Stimulated activated CD8-positive, alpha-beta memory T cell treated with anti-CD3 and anti-CD28 coated beads, Interleukin-15, amount 100 ng/mL, for 48 hours (primary cell): ENCODE data around the gene GPX3.

Experiments
- DNase-seq, 2 donors: peaks; one replicate each; pipeline ENCODE4 v3.0.0-alpha.2; 2020; ENCODE audit warnings: low read depth in 2 of 2

GPX3 gene

DNA sequence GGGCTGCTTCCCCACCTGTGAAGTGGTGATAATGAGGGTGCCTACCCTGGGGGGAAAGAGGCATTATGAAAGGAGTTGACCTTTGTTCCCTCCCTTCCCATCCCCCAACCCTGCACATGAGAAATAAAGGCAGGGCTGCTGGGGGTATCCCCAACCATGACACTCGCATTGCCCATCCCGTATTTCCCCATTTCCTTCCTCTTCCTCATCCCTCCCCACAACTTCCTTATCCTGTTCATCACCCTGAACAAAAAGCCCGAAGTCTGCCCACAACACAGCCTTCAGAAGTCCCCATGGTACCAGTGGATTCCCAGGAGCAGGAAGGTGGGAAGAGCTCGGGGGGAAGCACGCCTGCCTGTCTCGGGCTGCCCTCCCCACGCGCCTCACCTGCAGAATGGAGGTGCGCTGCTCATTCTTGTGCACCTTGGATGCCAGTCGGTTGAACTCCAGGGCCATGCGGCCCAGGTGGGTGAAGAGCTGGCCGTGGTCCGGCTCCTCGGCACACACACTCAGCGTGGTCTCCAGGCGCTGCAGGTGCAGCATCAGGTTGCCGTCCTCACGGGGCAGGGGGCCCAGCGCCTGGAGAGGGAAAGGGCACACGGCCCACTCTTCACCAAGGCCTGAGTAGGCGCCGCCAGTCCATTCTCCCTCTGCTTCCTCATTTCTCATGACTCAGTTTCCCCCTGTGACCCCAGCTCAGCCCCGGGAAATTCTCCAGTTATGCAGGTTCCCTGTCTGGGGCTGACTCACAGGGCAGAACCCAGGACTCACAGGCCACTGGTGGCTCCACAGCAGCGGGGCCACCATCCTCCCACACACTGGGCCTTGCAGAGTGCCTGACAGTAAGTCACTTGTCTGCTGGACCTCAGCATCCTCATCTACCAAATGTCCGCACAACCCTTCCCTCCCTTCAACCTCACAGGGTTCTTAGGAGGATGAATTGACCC lies 36.3 kb downstream of the GPX3 start:
- DNase-seq, result no peak

DNA sequence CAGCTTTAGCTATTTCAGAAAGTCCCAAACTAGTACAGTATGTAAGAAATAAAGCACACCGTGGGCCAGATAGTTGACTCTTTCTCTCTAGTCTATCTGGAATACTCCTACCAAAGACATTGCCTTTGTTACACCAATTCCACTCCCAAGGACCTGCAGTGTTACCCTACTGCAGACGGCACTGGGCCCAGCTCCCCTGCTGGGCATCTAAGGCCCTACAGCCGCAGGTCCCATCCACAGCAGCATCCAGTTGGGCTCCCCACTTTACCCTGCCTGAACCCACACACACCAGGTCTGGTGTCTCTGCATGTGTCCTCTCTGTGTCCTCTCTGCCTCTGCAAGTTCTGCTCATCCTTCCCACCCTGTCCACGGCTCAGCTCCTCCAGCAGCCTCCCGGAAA lies 37.9 kb downstream of the GPX3 start:
- no peak for DNase-seq

DNA sequence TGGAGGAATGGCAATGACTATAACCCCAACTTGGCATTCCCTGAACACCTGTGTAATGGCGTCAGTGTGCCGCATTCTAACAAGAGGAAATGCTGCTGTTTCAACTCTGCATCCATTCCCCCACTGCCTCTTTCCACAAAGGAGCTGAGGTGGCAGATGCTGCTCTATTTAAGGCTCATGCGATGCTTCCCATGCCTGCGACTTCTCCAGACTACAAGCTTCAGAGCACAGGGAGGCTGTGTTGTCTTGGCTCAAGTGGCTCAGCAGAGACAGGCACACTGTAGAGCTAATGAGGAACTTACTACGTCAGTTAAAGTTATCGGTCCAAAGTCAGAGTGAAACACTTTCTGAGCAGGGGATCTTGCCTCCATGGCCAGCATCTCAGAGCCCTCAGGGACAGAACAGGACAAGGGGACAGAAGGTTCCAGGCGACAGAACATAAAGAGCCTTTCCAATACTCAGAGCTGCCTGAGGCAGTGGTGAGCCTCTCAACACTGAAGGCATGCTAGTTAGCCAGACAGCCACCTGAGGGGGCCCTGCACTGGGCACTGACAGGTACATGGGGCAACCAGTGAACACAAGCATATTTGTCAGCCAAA lies 38.6 kb downstream of the GPX3 start:
- DNase-seq, result no peak

- DNase-seq, result no peak
These were observed 40.4 kb downstream of the GPX3 start for GRCh38 chr5:151060742-151061141.

- no peak for DNase-seq
These were observed 42.2 kb downstream of the GPX3 start for GRCh38 chr5:151062405-151063141.

DNA sequence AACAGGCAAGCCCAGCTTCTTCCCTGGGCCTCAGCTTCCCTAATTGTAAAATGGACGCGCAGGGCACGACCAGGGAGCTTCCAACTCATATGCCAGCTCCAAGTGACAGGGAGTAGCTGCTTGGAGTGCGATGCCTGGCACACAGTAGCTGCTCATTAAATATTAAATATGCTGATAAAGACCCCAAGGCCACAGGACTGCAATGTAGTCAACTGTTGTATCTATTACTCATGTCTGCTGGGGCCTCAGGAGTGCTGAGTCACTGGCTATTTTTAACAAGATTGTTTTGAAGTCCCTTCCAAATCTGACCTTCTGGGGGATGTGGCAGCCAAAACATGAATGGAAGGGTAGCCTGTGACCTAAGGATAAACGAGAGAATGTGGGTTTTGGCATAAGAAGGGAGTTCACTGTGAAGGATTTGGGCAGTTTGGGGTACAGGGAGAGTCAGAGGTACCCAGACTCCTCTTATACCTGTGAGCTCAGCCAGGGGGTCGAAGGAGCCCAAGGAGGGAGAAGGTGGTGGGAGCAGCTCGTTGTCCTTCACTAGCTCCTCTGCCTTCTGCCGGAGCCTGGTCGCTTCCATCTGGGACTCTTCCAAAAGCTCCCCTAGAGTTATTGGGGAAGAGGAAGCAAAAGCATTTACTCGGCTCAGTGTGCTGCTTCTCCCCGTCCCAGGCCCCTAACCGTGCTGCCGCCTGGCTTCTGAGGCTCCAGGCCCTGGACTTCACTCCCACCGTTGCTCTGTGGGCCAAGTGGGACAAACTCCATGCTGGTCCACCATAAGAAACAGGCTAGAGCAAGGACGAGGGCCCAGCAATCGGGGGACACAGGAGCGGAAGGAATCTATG lies 43.0 kb downstream of the GPX3 start:
- DNase-seq, result no peak

DNA sequence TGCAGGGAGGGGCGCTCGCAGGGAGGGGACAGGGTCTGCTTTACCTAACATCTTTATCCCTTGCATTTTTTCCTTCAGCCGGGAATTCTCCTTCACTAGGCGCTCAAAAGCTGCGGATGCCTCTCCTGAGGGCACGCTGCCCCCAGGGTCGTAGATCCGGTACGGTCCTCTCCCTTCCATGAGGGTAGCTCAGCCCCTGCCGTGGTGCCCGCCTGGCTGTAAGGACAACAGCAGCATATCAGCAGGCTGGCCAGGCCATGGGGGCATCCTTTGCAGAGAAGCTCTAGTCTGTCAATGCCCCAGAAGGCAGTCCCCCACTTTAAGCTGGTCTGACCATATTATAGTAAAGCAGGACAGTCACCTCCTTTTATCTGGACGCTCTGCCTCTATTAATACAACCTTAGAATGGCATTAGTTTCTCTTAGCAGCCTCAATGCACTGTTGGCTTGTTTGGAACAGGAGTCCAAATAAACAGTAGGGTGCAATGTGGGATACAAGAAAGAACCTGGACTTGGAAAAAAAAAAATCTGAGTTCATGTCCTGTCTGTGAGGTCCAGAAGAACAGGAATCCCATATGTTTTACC lies 44.6 kb downstream of the GPX3 start:
- no peak for DNase-seq

GRCh38 chr5:151065609-151066008 lies 45.2 kb downstream of the GPX3 start:
- no peak for DNase-seq

GRCh38 chr5:151066920-151067319 lies 46.5 kb downstream of the GPX3 start:
- DNase-seq, result no peak

DNA sequence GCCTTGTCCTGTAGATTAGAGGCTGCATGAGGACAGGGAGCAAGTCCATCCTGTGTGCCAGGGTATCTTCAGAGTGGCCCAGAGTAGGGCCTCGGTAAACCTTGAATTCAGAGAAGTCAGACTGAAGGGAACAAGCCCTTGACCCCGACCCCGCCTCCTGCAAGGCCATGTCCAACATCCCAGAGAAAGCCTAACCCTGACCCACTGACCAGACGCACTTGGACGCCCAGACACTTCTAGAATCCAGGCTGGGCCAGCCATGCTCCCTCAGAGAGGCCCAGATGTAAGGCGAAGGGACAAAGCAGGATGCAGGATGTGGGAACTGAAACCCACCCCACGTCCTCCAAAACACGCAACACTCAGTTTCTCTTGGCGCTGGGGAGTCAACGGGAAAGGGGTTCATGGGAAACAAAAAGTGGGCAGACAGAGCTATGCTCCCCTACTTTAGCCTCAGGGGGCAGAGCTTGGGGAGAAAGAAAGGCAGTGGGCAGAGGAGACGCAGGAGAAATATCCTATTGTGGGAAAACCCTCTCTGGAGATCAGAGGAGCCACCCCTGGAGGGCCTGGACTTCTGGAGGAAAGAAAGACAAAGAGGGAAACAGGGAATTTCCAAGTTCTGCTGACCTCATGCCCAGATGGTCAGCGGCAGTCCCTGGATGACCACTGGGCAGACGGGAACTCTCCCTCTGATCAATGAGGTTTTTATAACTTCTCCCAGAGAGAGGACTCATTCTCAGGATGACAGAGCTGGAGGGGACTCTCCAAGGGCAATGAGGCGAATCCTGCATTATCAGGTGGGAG lies 47.4 kb downstream of the GPX3 start:
- DNase-seq, result no peak

DNA sequence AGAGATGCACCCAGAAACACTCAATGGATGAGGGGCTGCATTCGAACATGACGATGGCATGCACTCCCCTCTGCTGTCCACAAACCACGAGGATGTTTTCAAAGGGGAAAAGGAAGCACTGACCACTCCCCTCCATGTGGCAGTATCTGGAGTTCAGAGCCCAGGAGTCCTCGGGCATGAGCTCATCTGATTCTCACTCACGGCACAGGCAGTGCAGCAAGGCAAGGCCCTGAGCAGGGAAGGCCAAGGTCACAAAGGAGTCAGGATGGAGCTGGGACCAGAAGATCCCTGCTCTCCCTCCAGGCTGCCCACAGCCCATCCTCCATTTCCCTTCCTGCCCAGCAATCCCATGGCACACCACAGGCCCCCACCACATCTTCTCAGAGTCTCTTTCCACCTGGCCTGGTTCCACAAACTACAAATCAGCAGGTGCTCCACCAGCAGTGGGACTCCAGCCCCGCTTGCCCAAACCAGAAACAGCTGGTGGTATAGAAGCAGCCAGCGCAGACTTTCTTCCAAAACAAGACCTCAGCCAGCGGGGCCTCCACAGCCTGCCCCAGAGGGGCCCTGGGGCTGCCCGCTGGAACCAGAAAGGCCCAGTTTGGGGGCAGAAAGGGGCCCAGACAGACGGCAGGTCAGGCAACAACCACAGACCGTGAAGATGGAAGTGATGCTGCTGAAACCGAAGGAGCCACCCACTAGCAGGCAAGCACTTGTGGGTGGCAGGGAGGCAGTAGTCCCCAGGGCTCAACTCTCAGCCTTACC lies 48.2 kb downstream of the GPX3 start:
- DNase-seq, result peak; percentile 69 to 74

DNA sequence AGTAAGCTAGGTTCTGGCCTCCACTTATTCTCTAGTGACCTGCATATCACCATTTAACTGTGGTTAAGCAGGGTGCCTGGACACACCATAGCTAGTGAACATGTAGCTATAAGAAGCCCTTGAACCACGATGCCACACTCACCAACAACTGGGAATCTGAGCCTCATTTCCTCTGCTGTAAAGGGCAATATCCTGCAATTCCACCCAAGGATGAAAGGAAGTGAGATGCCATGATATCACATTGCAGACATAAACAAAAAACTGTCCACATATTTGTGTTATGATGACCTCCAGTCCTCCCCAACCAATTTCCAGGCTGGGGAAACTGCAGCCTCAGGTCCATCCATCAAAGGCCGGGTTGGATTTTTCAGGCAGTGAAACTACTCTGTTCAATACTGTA lies 50.1 kb downstream of the GPX3 start:
- DNase-seq, result no peak

DNA sequence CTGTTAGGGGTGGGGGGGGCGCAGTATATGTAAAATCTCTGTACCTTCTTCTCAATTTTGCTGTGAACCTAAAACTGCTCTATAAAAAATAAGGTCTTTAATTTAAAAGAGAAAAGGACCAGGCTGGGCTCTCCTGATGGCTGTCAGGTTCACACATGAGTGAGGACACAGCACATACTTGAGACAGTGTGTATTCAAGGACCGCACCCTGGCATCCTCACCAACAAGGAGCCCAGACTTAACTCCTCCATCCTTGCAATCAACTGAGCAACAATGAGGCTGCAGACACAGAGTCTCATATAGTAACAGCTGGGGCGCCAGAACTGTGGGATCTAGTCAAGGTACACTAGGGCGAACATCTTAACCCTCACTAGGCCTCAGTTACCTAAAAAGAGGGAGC lies 50.6 kb downstream of the GPX3 start:
- no peak for DNase-seq

DNA sequence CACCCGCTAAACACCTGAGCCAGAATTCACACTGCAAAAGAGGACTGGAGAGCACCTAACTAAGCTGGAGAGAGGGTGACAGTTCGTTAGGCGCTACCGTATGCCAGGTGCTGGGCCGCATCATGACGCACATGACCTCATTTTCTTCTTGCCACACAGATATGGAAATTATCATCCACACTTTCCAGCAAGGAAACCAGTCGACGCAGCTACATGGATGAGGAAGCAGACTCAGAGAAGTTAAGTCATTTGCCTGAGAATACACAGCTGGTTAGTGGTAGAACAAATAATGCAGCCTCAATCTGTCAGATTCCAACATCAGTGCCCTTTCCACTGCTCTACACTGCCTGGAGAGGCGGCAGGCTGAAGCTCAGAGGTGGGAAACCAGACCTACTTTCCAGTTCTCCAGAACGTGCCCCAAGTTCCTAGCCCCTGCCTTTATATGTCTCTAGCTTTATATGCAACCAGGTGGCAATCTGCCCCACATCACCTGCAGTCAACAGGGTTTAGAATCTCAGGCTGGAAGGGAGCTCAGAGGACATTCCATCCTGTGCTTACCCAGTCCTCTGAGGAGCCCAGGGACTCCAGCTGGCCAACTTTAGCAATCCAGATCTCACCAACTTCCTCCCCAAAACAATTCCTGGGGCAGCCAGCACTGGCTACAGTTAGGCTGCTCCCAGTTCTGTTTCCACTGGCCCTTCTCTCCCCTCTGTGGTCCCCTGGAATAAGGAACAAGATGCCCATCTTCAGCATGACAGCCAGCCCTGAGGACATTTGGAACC lies 51.6 kb downstream of the GPX3 start:
- DNase-seq, result no peak

DNA sequence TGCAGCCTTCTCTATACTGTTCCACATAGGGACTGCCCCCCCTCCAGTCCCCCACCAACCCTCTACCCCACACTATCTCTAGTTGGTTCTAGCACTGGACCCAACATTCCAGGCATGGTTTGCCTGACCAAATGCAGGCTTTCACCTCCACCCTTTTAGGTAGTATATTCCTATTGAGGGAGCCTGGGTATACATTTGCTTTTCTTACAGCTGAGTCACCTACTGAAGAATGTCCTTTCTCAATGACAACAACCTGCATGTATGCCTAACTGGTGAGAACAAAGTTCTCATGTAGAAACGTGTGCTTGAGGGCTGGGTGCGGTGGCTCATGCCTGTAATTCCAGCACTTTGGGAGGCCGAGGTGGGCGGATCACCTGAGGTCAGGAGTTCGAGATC lies 52.2 kb downstream of the GPX3 start:
- DNase-seq, result no peak

DNA sequence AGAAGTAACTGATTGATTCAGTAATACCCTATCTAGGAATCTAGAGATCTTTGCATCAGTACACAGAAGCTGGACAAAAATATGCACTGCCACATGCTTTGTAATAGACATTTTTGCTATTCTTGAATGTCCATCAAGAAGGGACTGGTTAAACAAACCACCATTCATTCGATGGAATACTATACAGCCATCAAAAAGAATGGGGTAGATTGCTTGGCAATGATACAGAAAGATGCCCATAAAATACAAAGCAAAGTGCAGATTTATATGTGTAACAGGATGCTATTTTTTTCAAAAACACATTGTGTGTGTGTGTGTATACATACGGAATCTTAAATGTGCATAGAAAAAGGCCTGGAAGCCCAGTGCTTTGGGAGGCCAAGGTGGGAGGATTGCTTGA lies 52.9 kb downstream of the GPX3 start:
- no peak for DNase-seq

DNA sequence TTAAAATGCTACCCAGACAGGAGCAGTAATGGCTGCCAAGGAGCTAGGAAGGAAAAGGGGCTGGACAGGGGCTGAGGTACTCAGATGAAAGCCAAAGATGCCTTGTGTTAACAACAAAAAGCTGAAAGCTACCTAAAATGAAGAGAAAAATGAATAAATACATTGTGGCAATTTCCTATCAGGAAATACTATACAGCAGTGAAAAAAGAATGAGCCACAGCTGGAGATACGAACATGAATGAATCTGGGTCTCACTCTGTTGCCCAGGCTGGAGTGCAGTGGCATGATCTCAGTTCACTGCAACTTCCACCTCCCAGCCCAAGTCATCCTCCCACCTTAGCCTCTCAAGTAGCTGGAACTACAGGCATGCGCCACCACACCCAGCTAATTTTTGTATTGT lies 54.2 kb downstream of the GPX3 start:
- DNase-seq, result no peak

DNA sequence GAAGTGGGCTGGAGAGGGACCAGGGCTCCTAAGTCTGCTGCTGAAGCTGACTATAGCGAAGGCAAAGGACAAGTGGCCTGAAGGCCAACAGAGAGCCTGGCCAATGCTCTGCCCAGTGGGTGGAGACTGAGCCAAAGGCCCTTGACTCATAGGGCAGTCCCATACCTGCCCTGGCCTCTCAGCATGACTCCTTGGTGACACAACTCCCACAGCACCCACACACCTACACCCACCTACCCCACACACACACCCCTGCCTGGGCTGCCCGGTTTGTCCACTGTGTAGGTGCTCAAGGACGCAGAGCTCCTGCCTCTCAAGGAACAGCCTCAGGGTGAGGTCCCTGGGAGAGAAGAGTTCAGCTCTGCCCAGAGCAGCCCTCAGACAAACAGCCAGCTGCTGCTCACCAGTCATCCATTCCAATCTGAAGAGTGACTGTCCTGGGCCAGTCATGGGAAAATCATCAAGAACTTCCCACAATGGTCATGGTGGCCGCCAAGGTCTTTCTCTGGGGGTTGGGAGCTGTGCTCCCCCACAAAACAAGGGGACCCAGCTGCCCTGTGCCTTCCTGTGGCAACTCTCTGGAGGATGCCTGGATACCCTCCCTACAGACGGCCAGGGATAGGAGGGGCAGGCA lies 55.4 kb downstream of the GPX3 start:
- DNase-seq, result no peak

GRCh38 chr5:151076616-151077015 lies 56.2 kb downstream of the GPX3 start:
- DNase-seq, result no peak
